Dendritic cell treated with granulocyte-macrophage colony-stimulating factor and Interleukin-4, amounts not matched to agents 40 ng/mL and 50 ng/mL, for 4 days (primary cell): ENCODE measurements around the gene XYLT1.

ENCODE experiments used
- H3K27ac Mint-ChIP-seq: one replicate; pipeline ENCODE4 v1.8.0; 2022; ENCODE audit warnings: mild to moderate bottlenecking, mixed read lengths
- H3K27me3 Mint-ChIP-seq: one replicate; pipeline ENCODE4 v1.8.0; 2022; ENCODE audit warnings: mild to moderate bottlenecking, mixed read lengths
- H3K36me3 Mint-ChIP-seq: one replicate; pipeline ENCODE4 v1.8.0; 2022; ENCODE audit warnings: low read depth, mixed read lengths
- H3K4me1 Mint-ChIP-seq: one replicate; pipeline ENCODE4 v1.8.0; 2022; ENCODE audit warnings: low read depth, mixed read lengths
- H3K4me3 Mint-ChIP-seq: one replicate; pipeline ENCODE4 v1.8.0; 2022; ENCODE audit warnings: mild to moderate bottlenecking, moderate library complexity, mixed read lengths
- H3K9me3 Mint-ChIP-seq: one replicate; pipeline ENCODE4 v1.8.0; 2022; ENCODE audit warnings: mixed read lengths
- intact Hi-C: fragments of 100-400 bp; cut with micrococcal nuclease; formaldehyde crosslinking; loops from one replicate; pipeline ENCODE4 v1.15.0; 2022

Gene XYLT1

GRCh38 chr16:17386229-17386628 lies 84.5 kb downstream of the XYLT1 start:
- Mint-ChIP-seq H3K9me3 (no peaks in the 10 kb centered on the region), H3K27ac (no peak overlapping the region), H3K4me1 (peaks cover 41% of the 10 kb centered on the region), H3K4me3 (no peak overlapping the region), H3K27me3 (no peaks in the 10 kb centered on the region), H3K36me3 (no peaks in the 10 kb centered on the region)
- intact Hi-C loops = no loop called here

- no peaks in the 10 kb centered on the region for H3K27me3 Mint-ChIP-seq
- intact Hi-C loops = loop anchor here (5.0 kb wide), 1 partner anchor 42 kb away; no protein-coding TSS in a partner anchor
- peaks cover 56% of the 10 kb centered on the region for H3K4me1 Mint-ChIP-seq
- H3K27ac Mint-ChIP-seq = peak overlapping the region; percentile 73
- no peak overlapping the region for H3K4me3 Mint-ChIP-seq
- no peaks in the 10 kb centered on the region for H3K9me3 Mint-ChIP-seq
- no peaks in the 10 kb centered on the region for H3K36me3 Mint-ChIP-seq
Measured at GRCh38 chr16:17384471-17384870, 86.3 kb downstream of the XYLT1 start.

GRCh38 chr16:17382949-17383863 lies 87.6 kb downstream of the XYLT1 start:
- Mint-ChIP-seq H3K36me3 (no peaks in the 10 kb centered on the region), H3K27me3 (no peaks in the 10 kb centered on the region), H3K9me3 (no peaks in the 10 kb centered on the region)

GRCh38 chr16:17382514-17382913 lies 88.2 kb downstream of the XYLT1 start:
- Mint-ChIP-seq H3K27ac (peak overlapping the region; percentile 73), H3K4me1 (peaks cover 65% of the 10 kb centered on the region), H3K4me3 (no peak overlapping the region), H3K27me3 (no peaks in the 10 kb centered on the region), H3K9me3 (no peaks in the 10 kb centered on the region), H3K36me3 (no peaks in the 10 kb centered on the region)
- intact Hi-C loops = loop anchor here (5.0 kb wide), 1 partner anchor 40 kb away; no protein-coding TSS in a partner anchor

More at GRCh38 chr16:17382949-17383863, 87.6 kb downstream of the XYLT1 start:
- Mint-ChIP-seq H3K4me3 (peak overlapping the region; percentile 54), H3K27ac (peak overlapping the region; percentile 73), H3K4me1 (peaks cover 60% of the 10 kb centered on the region)
- intact Hi-C loops = loop anchor here (5.0 kb wide), 1 partner anchor 41 kb away; no protein-coding TSS in a partner anchor

GRCh38 chr16:17381784-17382183 lies 89.0 kb downstream of the XYLT1 start:
- H3K27me3 Mint-ChIP-seq = no peaks in the 10 kb centered on the region
- no peak overlapping the region for H3K4me3 Mint-ChIP-seq
- peak overlapping the region; percentile 73 for H3K27ac Mint-ChIP-seq
- no peaks in the 10 kb centered on the region for H3K9me3 Mint-ChIP-seq
- H3K36me3 Mint-ChIP-seq = no peaks in the 10 kb centered on the region
- intact Hi-C loops = loop anchor here (5.0 kb wide), 1 partner anchor 39 kb away; no protein-coding TSS in a partner anchor
- H3K4me1 Mint-ChIP-seq = peaks cover 72% of the 10 kb centered on the region

- Mint-ChIP-seq H3K27ac (peak overlapping the region; percentile 97), H3K4me3 (peak overlapping the region; percentile 63), H3K27me3 (no peaks in the 10 kb centered on the region), H3K4me1 (peaks cover 82% of the 10 kb centered on the region), H3K36me3 (no peaks in the 10 kb centered on the region), H3K9me3 (no peaks in the 10 kb centered on the region)
- intact Hi-C loops = loop anchor here (5.0 kb wide), 1 partner anchor 38 kb away; no protein-coding TSS in a partner anchor
Measured at GRCh38 chr16:17380613-17381012, 90.1 kb downstream of the XYLT1 start.

GRCh38 chr16:17379121-17379571 lies 91.6 kb downstream of the XYLT1 start:
- H3K36me3 Mint-ChIP-seq = no peaks in the 10 kb centered on the region
- no peaks in the 10 kb centered on the region for H3K27me3 Mint-ChIP-seq
- intact Hi-C loops = loop anchor here (2.0 to 5.0 kb wide), 2 partner anchors 38 to 73 kb away; no protein-coding TSS in a partner anchor
- H3K27ac Mint-ChIP-seq = peak overlapping the region; percentile 81
- H3K9me3 Mint-ChIP-seq = no peaks in the 10 kb centered on the region
- H3K4me3 Mint-ChIP-seq = peak overlapping the region; percentile 25
- peaks cover 83% of the 10 kb centered on the region for H3K4me1 Mint-ChIP-seq

- Mint-ChIP-seq H3K36me3 (no peaks in the 10 kb centered on the region), H3K27me3 (no peaks in the 10 kb centered on the region), H3K9me3 (no peaks in the 10 kb centered on the region), H3K4me1 (peaks cover 78% of the 10 kb centered on the region), H3K27ac (peak overlapping the region; percentile 88), H3K4me3 (peak overlapping the region; percentile 30)
- intact Hi-C loops = loop anchor here (2.0 to 5.0 kb wide), 2 partner anchors 39 to 75 kb away; no protein-coding TSS in a partner anchor
Measured at GRCh38 chr16:17377360-17378324, 93.1 kb downstream of the XYLT1 start.

- intact Hi-C loops = loop anchor here (5.0 kb wide), 1 partner anchor 77 kb away; no protein-coding TSS in a partner anchor
- H3K36me3 Mint-ChIP-seq = no peaks in the 10 kb centered on the region
- H3K27me3 Mint-ChIP-seq = no peaks in the 10 kb centered on the region
- no peaks in the 10 kb centered on the region for H3K9me3 Mint-ChIP-seq
- H3K4me1 Mint-ChIP-seq = peaks cover 78% of the 10 kb centered on the region
- H3K4me3 Mint-ChIP-seq = peak overlapping the region; percentile 21
- H3K27ac Mint-ChIP-seq = peak overlapping the region; percentile 73
Measured at GRCh38 chr16:17375461-17376304, 95.1 kb downstream of the XYLT1 start.

- no peaks in the 10 kb centered on the region for H3K9me3 Mint-ChIP-seq
- peak overlapping the region; percentile 73 for H3K27ac Mint-ChIP-seq
- H3K4me1 Mint-ChIP-seq = peaks cover 80% of the 10 kb centered on the region
- intact Hi-C loops = loop anchor here (5.0 kb wide), 1 partner anchor 78 kb away; no protein-coding TSS in a partner anchor
- H3K36me3 Mint-ChIP-seq = no peaks in the 10 kb centered on the region
- no peak overlapping the region for H3K4me3 Mint-ChIP-seq
- H3K27me3 Mint-ChIP-seq = no peaks in the 10 kb centered on the region
Measured at GRCh38 chr16:17374668-17375255, 96.0 kb downstream of the XYLT1 start.

- Mint-ChIP-seq H3K36me3 (no peaks in the 10 kb centered on the region), H3K27ac (no peak overlapping the region), H3K27me3 (no peaks in the 10 kb centered on the region), H3K9me3 (no peaks in the 10 kb centered on the region), H3K4me1 (peaks cover 80% of the 10 kb centered on the region), H3K4me3 (no peak overlapping the region)
- intact Hi-C loops = no loop called here
Measured at GRCh38 chr16:17373533-17373932, 97.2 kb downstream of the XYLT1 start.

GRCh38 chr16:17372386-17372785 lies 98.4 kb downstream of the XYLT1 start:
- H3K4me1 Mint-ChIP-seq = peaks cover 81% of the 10 kb centered on the region
- H3K27me3 Mint-ChIP-seq = no peaks in the 10 kb centered on the region
- no peak overlapping the region for H3K27ac Mint-ChIP-seq
- H3K4me3 Mint-ChIP-seq = no peak overlapping the region
- H3K36me3 Mint-ChIP-seq = no peaks in the 10 kb centered on the region
- H3K9me3 Mint-ChIP-seq = no peaks in the 10 kb centered on the region
- intact Hi-C loops = no loop called here
